ENCODE results near the gene BCL11B.

Gene BCL11B

DNA sequence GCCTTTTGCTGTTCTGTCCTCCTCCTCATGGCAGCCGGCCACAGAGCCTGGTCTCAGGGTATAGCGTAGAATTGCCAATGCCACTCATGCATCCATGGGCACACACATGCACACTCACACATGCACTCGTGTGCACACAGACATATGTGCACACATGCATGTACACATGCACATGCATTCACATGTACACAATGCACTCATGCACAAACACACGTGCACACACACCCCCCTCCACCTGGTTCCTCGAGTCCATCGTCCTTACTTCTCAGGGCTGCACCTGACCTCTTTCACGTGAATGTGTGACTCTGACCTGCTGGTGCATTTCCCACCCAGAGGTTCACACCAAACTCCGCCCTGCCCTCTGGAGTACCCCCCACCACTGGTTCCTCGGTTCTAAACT lies 60.6 kb downstream of the BCL11B start:
- Histone ChIP-seq H3K27me3 (ENCODE audit: low read length) (no peaks in the 10 kb centered on the region), H3K27ac (ENCODE audit: low read depth, low read length) (no peak overlapping the region), H3K4me3 (ENCODE audit: insufficient read depth, low read length, poor library complexity, severe bottlenecking) (no peak overlapping the region), H3F3A (ENCODE audit: insufficient read depth) (no peaks in the 10 kb centered on the region), H3K9ac (ENCODE audit: low read length) (no peak overlapping the region), H3K79me2 (ENCODE audit: insufficient read depth, low read length) (no peaks in the 10 kb centered on the region), H3K9me3 (ENCODE audit: insufficient read depth, low read length) (no peaks in the 10 kb centered on the region), H3K9me2 (replicated peaks; ENCODE audit: insufficient read depth, low read length) (no peaks in the 10 kb centered on the region), H3K4me2 (ENCODE audit: low read depth, low read length, poor library complexity, severe bottlenecking) (no peak overlapping the region), H4K20me1 (ENCODE audit: low read depth, low read length) (no peaks in the 10 kb centered on the region), H2AFZ (ENCODE audit: low read depth, low read length, severe bottlenecking) (no peak overlapping the region), H3K36me3 (ENCODE audit: low read length) (no peaks in the 10 kb centered on the region)
- TF ChIP-seq EZH2phosphoT487 (conservative IDR thresholded peaks at IDR 0.05; ENCODE audit: low read length): no peak
- no peak for TF ChIP-seq CTCF (IDR thresholded peaks at IDR 0.05; ENCODE audit: insufficient read depth, low read length, poor library complexity, severe bottlenecking)

- TF ChIP-seq CTCF (IDR thresholded peaks at IDR 0.05; ENCODE audit: insufficient read depth, low read length, poor library complexity, severe bottlenecking): no peak
- no peak for TF ChIP-seq EZH2phosphoT487 (conservative IDR thresholded peaks at IDR 0.05; ENCODE audit: low read length)
- no peak overlapping the region for H3K4me2 ChIP-seq (ENCODE audit: low read depth, low read length, poor library complexity, severe bottlenecking)
- no peaks in the 10 kb centered on the region for H4K20me1 ChIP-seq (ENCODE audit: low read depth, low read length)
These were observed 61.7 kb downstream of the BCL11B start for GRCh38 chr14:99210333-99210732.

GRCh38 chr14:99209409-99209808 lies 62.6 kb downstream of the BCL11B start:
- H3K4me3 ChIP-seq (ENCODE audit: insufficient read depth, low read length, poor library complexity, severe bottlenecking): no peak overlapping the region
- no peaks in the 10 kb centered on the region for H4K20me1 ChIP-seq (ENCODE audit: low read depth, low read length)
- no peaks in the 10 kb centered on the region for H3K79me2 ChIP-seq (ENCODE audit: insufficient read depth, low read length)
- H3K27me3 ChIP-seq (ENCODE audit: low read length): no peaks in the 10 kb centered on the region
- H3K27ac ChIP-seq (ENCODE audit: low read depth, low read length): no peak overlapping the region
- no peaks in the 10 kb centered on the region for H3K9me3 ChIP-seq (ENCODE audit: insufficient read depth, low read length)
- no peaks in the 10 kb centered on the region for H3F3A ChIP-seq (ENCODE audit: insufficient read depth)
- no peaks in the 10 kb centered on the region for H3K36me3 ChIP-seq (ENCODE audit: low read length)
- no peak overlapping the region for H3K4me2 ChIP-seq (ENCODE audit: low read depth, low read length, poor library complexity, severe bottlenecking)
- H2AFZ ChIP-seq (ENCODE audit: low read depth, low read length, severe bottlenecking): no peak overlapping the region
- H3K9ac ChIP-seq (ENCODE audit: low read length): no peak overlapping the region
- TF ChIP-seq CTCF (IDR thresholded peaks at IDR 0.05; ENCODE audit: insufficient read depth, low read length, poor library complexity, severe bottlenecking) (no peak), EZH2phosphoT487 (conservative IDR thresholded peaks at IDR 0.05; ENCODE audit: low read length) (no peak)
- H3K9me2 ChIP-seq (replicated peaks; ENCODE audit: insufficient read depth, low read length): no peaks in the 10 kb centered on the region

More at GRCh38 chr14:99210333-99210732, 61.7 kb downstream of the BCL11B start:
- no peaks in the 10 kb centered on the region for H3K36me3 ChIP-seq (ENCODE audit: low read length)
- H3K4me3 ChIP-seq (ENCODE audit: insufficient read depth, low read length, poor library complexity, severe bottlenecking): no peak overlapping the region
- H3K9me3 ChIP-seq (ENCODE audit: insufficient read depth, low read length): no peaks in the 10 kb centered on the region
- no peaks in the 10 kb centered on the region for H3K9me2 ChIP-seq (replicated peaks; ENCODE audit: insufficient read depth, low read length)
- H3K79me2 ChIP-seq (ENCODE audit: insufficient read depth, low read length): no peaks in the 10 kb centered on the region
- no peak overlapping the region for H3K9ac ChIP-seq (ENCODE audit: low read length)
- H3K27ac ChIP-seq (ENCODE audit: low read depth, low read length): no peak overlapping the region
- no peak overlapping the region for H2AFZ ChIP-seq (ENCODE audit: low read depth, low read length, severe bottlenecking)
- H3K27me3 ChIP-seq (ENCODE audit: low read length): no peaks in the 10 kb centered on the region
- no peaks in the 10 kb centered on the region for H3F3A ChIP-seq (ENCODE audit: insufficient read depth)

Measured in SU-DHL-6 (cell line).